H1 (cell line): ENCODE data around the gene FH.

Source experiments
- BACH1 ChIP-seq: IDR thresholded peaks from 2 replicates; pipeline ENCODE4 v1.6.1; 2012; ENCODE audit warnings: low read length, improper control_type of control experiment
- BCL11A ChIP-seq, 2 experiments: IDR thresholded peaks; one replicate each; pipeline ENCODE4 v1.6.1; 2011; ENCODE audit warnings: low read depth in 2 of 2, low read length in 2 of 2, mild to moderate bottlenecking in 2 of 2
- CHD2 ChIP-seq: IDR thresholded peaks from 2 replicates; pipeline ENCODE4 v1.6.1; 2012; ENCODE audit warnings: low read length, improper control_type of control experiment
- GABPA ChIP-seq: IDR thresholded peaks from 2 replicates; pipeline ENCODE4 v1.6.1; 2011; ENCODE audit warnings: mild to moderate bottlenecking, low read length, moderate library complexity, borderline replicate concordance; ENCODE audit not compliant: insufficient read depth
- GTF2F1 ChIP-seq: IDR thresholded peaks from 2 replicates; pipeline ENCODE4 v1.6.1; 2012; ENCODE audit warnings: low read depth, low read length, improper control_type of control experiment, borderline replicate concordance
- KDM1A ChIP-seq: fragments of 200-600, 300-600 bp; sonication (generic); IDR thresholded peaks from 2 replicates; pipeline ENCODE4 v1.7.1; 2016; ENCODE audit warnings: mild to moderate bottlenecking, low read length, borderline replicate concordance
- NANOG ChIP-seq: IDR thresholded peaks from 2 replicates; pipeline ENCODE4 v1.6.1; 2011; ENCODE audit warnings: low read length, low read depth, mild to moderate bottlenecking, inconsistent platforms; ENCODE audit not compliant: insufficient read depth, poor library complexity, severe bottlenecking
- PHF8 ChIP-seq: fragments of 200-600 bp; sonication (generic); conservative IDR thresholded peaks from 2 replicates; pipeline ENCODE4 v1.7.1; 2012; ENCODE audit warnings: low read depth, mild to moderate bottlenecking, inconsistent platforms, low read length, moderate library complexity
- POLR2A ChIP-seq, 2 experiments: IDR thresholded peaks; 1 replicate in 1 of 2; 2 replicates in 1 of 2; pipeline ENCODE4 v1.6.1; 2011; ENCODE audit warnings: low read depth in 2 of 2, low read length in 2 of 2, mild to moderate bottlenecking in 2 of 2; ENCODE audit errors: control extremely low read depth in 1 of 2
- POLR2AphosphoS5 ChIP-seq: IDR thresholded peaks from 2 replicates; pipeline ENCODE4 v1.6.1; 2011; ENCODE audit warnings: low read depth, low read length
- SP1 ChIP-seq: IDR thresholded peaks from 2 replicates; pipeline ENCODE4 v1.6.1; 2011; ENCODE audit warnings: low read depth, low read length
- SP2 ChIP-seq: IDR thresholded peaks from 2 replicates; pipeline ENCODE4 v1.6.1; 2012; ENCODE audit warnings: mild to moderate bottlenecking, low read length, inconsistent platforms
- TF ChIP-seq, protein P1 (sequence below), 3 experiments: IDR thresholded peaks; 1 replicate in 2 of 3; 2 replicates in 1 of 3; pipeline versions ENCODE4 v1.5.1 to v1.6.1; 2011; ENCODE audit warnings: low read length in 3 of 3, mild to moderate bottlenecking in 3 of 3, inconsistent platforms in 2 of 3, low read depth in 1 of 3, moderate library complexity in 1 of 3; ENCODE audit not compliant: insufficient read depth in 1 of 3; ENCODE audit errors: control extremely low read depth in 1 of 3
- TF ChIP-seq, protein P2 (sequence below): IDR thresholded peaks from 2 replicates; pipeline ENCODE4 v1.6.1; 2011; ENCODE audit warnings: low read length, improper control_type of control experiment

DNA sequence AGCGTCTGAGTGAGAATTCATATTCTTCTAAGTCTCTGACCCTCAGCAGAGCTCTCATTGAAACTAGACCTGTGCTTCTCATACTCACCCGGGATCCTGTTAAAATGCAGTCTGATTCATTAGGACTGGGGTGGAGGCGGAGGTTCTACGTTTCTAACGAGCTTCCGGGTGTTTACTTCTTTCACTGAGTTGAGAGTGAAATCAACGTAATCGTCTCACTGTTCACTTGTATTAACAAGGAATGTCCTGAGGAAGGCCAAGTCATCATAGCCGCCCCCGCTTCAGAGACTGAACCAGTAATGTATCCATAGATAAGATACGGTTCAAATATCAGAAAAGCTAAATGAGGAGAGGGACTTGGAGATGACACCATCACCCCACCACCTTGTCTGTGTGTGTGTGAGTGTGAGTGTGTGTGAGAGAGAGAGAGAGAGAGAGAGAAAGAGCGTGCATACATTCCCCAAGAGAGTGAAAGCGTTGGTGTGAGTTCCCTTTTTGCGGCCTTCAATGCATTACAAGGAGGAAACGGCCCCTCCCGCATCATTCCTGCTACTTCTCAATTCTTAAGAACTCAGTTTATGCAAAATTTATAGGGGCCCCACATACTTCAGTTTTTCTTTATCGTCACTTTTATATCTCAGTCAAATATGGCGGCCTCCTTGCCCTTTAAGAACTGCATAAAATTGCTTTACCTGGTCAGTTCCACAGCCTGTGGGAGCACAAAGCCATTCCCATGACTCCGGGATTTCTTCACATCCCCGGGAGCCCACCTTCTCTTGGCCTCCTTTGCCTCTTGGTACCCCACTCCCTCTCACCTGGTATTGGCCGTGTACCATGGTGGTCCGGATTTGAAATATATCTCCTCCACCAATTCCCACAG is 32.4 kb upstream of the FH start:
- TF ChIP-seq POLR2AphosphoS5 (no peak), BACH1 (no peak), BCL11A (IDR thresholded peaks at IDR 0.05; ENCODE audit: low read depth in 2 of 2, low read length in 2 of 2) (no peak), POLR2A (IDR thresholded peaks at IDR 0.05; ENCODE audit: control extremely low read depth in 1 of 2, low read depth in 2 of 2, low read length in 2 of 2) (no peak), SP1 (no peak), CHD2 (no peak), SP2 (no peak), NANOG (no peak), GABPA (no peak), KDM1A (no peak), PHF8 (no peak), GTF2F1 (no peak)
- TF ChIP-seq, protein P1, sequence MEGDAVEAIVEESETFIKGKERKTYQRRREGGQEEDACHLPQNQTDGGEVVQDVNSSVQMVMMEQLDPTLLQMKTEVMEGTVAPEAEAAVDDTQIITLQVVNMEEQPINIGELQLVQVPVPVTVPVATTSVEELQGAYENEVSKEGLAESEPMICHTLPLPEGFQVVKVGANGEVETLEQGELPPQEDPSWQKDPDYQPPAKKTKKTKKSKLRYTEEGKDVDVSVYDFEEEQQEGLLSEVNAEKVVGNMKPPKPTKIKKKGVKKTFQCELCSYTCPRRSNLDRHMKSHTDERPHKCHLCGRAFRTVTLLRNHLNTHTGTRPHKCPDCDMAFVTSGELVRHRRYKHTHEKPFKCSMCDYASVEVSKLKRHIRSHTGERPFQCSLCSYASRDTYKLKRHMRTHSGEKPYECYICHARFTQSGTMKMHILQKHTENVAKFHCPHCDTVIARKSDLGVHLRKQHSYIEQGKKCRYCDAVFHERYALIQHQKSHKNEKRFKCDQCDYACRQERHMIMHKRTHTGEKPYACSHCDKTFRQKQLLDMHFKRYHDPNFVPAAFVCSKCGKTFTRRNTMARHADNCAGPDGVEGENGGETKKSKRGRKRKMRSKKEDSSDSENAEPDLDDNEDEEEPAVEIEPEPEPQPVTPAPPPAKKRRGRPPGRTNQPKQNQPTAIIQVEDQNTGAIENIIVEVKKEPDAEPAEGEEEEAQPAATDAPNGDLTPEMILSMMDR (IDR thresholded peaks at IDR 0.05; ENCODE audit: control extremely low read depth in 1 of 3, insufficient read depth in 1 of 3, low read depth in 1 of 3, low read length in 3 of 3): no peak
- TF ChIP-seq, protein P2, sequence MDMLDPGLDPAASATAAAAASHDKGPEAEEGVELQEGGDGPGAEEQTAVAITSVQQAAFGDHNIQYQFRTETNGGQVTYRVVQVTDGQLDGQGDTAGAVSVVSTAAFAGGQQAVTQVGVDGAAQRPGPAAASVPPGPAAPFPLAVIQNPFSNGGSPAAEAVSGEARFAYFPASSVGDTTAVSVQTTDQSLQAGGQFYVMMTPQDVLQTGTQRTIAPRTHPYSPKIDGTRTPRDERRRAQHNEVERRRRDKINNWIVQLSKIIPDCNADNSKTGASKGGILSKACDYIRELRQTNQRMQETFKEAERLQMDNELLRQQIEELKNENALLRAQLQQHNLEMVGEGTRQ: no peak
